SH-SY5Y (cell line): ENCODE results near the gene CLDN34.

ENCODE experiments used
- GATA2 ChIP-seq: IDR thresholded peaks from 2 replicates; pipeline ENCODE4 v1.6.1; 2011; ENCODE audit warnings: mild to moderate bottlenecking, low read depth, low read length
- GATA3 ChIP-seq: IDR thresholded peaks from 2 replicates; pipeline ENCODE4 v1.6.1; 2011; ENCODE audit warnings: low read depth, mild to moderate bottlenecking, low read length, moderate library complexity

DNA sequence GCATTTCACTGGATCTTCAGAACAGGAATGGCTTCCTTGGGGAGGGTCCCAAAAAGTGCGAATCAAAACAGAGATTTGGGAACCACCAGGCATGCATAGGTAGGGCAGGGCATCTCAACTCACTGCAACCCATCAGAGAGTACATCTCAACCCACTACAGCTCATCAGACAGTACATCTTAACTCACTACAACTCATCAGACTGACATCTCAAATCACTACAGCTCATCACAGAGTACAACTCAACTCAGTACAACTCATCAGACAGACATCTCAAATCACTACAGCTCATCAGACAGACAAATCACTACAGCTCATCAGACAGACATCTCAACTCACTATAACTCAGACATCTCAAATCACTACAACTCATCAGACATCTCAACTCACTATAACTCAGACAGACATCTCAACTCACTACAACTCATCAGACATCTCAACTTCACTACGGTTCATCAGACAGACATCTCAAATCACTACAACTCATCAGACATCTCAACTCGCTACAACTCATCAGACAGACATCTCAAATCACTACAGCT, 47.5 kb upstream of the CLDN34 start:
- TF ChIP-seq GATA3 (no peak), GATA2 (no peak)
